LNCAP (cell line): ENCODE results near the gene HOXB3.

Experiments
- TF ChIP-seq, protein P1 (sequence below): fragments of 450-650 bp; IDR thresholded peaks from 2 replicates; pipeline ENCODE4 v1.5.1; 2017; ENCODE audit warnings: mild to moderate bottlenecking

The HOXB3 gene

DNA sequence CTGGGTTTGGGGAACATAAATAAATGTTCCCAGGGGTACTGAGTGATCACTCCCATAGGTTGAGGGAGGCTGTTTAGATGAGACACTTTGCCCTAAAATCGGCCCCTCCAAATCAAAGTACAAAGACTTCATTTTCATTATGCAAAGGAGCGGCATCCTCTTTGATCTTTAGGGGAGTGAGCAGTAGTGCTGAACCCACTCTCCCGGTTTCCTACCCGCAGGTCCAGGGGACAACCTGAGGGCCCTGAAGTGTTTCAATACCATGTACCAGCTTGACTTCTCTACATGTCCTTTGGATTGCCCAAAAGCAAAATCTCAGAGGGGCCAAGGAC lies 11.1 kb upstream of the HOXB3 start:
- TF ChIP-seq, protein P1, sequence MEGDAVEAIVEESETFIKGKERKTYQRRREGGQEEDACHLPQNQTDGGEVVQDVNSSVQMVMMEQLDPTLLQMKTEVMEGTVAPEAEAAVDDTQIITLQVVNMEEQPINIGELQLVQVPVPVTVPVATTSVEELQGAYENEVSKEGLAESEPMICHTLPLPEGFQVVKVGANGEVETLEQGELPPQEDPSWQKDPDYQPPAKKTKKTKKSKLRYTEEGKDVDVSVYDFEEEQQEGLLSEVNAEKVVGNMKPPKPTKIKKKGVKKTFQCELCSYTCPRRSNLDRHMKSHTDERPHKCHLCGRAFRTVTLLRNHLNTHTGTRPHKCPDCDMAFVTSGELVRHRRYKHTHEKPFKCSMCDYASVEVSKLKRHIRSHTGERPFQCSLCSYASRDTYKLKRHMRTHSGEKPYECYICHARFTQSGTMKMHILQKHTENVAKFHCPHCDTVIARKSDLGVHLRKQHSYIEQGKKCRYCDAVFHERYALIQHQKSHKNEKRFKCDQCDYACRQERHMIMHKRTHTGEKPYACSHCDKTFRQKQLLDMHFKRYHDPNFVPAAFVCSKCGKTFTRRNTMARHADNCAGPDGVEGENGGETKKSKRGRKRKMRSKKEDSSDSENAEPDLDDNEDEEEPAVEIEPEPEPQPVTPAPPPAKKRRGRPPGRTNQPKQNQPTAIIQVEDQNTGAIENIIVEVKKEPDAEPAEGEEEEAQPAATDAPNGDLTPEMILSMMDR: no peak

DNA sequence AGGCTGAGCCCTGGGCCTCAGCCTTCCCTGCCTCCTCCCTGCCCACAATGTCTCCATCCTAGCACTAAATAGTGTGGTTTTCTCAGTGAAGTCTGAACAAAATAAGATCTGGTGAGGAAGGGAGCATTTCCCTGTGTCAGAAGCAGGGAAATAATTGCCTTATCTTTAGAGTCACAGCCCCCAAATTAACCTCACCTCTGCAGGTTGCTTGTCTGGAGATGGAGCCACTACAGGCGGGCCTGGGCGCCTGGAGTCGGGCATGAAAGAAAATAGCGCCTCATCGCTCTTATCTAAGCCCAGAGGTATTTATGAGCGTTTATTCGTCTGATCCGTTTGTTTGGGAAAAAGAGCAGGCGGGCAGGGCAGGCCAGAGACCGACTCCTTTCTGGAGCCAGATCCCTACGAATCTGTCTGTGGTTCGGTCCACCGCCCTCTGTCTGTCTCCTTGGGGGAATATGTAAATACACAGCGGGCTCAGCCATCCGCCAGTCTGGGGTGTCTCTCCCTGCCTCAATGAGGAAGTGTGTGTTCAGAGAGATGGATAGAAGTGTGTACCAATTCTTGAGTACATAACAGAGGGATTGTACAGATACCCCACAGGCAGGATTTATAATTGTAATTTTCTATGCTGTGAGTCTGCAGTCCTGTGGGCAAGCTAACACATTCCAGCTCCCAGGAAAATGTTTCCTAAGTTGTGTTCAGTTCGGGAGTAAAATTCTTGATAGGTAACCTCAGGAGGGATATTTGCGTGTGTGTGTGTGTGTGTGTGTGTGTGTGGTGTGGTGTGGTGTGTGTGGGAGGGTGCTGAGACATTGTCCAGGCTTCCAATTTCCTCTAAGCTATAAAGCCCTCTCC lies 10.4 kb upstream of the HOXB3 start:
- TF ChIP-seq, protein P1: no peak

DNA sequence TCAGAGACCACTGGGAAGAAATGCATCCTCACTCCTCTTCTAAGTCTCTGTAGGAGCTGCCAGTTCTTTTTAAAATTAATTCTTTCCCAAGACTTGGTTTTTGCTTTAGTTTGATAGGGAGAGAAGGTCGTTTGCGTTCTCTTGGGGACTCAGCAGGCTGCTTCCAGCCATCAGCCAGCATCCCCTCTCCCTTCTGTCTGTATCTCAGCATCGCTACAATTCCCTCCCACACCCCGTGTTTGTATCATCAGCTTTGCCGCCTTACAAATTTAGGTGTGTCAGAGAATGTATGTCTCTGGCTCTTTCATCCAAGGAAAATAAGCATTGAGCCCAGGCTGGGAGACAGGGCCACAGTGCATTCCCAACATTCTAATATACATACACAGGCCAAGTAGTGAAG lies 9.3 kb upstream of the HOXB3 start:
- TF ChIP-seq, protein P1: no peak

DNA sequence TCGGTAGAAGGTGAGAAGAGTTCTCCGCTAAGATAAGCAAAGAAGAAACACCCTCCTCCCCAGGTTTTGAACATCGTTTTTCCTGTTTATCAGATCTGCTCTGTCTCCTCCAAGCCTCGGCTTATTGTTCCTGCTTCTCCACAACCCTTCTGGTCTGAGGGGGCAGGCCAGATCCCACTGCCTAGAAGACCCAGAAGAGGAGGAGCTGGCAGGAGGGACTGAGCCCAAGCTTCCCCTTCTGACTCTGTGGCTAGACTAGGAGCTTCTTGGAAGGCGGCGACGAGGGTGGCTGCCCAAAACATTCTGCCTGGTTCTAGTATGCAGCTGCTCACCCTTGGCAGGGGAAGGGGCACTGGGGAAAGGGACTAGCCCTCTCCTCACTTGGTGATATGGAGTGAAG lies 8.7 kb upstream of the HOXB3 start:
- TF ChIP-seq, protein P1: no peak

DNA sequence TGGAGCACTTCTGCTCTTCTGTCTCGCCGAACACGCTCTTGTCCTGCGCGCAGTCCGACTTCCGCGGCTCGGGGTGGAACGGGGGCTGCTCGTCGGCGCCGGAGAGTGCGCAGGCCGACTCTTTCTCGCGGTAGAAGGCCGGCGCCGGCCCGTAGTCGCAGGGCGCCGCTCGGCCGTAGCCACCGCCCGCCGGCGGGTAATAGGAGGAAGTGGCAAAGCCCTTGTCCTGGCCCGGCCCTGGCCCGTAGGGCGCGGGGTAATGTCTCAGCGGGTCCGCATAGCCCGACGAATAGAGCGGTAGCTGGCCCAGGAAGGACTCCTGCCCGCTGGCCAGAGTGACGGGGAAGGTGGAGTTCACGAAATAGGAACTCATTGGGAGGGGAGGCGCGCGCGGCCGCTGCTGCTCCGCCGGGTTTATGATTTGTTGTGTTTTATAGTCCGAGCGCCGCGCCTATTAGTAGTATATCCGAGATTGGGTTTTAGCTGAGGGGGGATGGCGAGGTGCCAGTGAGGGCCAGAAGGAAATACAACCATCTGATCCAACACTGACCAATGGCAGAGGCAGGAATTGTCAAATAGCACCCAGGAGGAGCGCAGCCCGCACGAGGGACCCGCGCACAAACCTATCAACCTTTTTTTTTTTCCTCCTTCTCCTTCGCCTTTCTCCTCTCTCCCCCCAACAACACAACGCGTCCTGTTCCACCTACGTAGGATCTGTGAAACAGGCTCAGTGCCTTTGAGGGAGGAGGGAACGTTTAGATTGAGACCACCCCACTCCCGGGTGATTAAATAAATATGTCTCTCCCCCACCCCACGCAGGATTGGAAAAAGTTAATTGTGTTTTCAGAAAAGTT lies 8.0 kb upstream of the HOXB3 start:
- TF ChIP-seq, protein P1: no peak

DNA sequence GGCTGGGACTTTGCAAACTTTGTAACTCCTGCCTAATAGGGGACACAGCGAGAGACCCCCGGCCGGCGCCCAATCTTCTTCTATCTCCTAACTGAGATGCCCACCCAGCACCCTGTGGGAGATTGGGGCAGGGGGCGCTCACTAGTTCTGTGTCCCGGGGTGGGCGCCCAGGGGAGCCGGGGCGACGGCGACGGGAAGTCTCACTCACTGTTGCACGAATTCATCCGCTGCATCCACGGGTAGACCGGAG lies 7.4 kb upstream of the HOXB3 start:
- TF ChIP-seq, protein P1: no peak

DNA sequence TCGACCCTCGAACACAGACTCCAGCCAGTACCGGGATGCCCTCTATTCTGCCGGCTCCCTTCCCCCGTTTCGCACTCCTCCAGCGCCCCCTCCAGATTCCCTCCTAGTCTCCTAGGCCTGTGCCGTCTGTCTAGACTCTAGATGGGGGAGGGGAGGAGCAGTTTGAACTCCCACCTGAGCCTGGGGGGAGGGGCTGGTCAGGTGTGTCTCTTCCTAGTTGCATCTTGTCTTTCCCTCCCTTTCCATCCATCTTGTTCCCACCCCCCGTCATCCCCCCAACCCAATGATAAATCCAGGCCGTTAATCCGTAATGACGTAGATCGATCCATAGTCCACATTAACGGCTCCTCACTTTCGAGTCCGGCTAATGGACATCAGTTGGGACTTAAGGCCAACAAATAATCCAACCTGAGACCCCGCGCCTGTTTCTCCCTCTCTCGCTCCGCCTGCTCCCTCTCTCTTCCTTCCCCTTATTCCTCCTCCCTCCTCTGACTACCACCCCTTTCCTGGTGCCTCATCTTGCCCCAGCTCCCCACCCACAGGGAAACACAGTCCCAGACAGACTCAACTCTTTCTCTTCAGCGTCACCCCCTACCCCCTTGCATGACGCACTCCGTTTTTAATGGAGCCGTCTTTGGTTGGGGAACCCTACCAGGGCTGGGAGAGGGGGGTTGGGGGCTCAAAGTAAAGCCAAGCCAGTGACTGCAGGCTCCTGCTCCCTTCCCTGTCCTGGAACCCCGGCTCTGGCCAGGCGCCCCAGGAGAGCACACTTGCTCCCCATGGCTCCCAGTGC lies 6.9 kb upstream of the HOXB3 start:
- TF ChIP-seq, protein P1: no peak
